NCI-H446 treated with DMSO at 0.1 percent for 48 hours (cell line): ENCODE measurements around the gene RAB11FIP4.
A peak's percentile ranks its signal among the peaks of the same experiment; 100 is the strongest.
"Not testable (repeated sequence)": the region's sequence is repeated elsewhere in the genome, so short reads cannot be mapped to it uniquely, and the experiment has no call there.

Experiments used
- DNase-seq: peaks from one replicate; lab custom pipeline; 2025; lab: John Stamatoyannopoulos, UW

The RAB11FIP4 gene, protein sequence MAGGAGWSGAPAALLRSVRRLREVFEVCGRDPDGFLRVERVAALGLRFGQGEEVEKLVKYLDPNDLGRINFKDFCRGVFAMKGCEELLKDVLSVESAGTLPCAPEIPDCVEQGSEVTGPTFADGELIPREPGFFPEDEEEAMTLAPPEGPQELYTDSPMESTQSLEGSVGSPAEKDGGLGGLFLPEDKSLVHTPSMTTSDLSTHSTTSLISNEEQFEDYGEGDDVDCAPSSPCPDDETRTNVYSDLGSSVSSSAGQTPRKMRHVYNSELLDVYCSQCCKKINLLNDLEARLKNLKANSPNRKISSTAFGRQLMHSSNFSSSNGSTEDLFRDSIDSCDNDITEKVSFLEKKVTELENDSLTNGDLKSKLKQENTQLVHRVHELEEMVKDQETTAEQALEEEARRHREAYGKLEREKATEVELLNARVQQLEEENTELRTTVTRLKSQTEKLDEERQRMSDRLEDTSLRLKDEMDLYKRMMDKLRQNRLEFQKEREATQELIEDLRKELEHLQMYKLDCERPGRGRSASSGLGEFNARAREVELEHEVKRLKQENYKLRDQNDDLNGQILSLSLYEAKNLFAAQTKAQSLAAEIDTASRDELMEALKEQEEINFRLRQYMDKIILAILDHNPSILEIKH

DNA sequence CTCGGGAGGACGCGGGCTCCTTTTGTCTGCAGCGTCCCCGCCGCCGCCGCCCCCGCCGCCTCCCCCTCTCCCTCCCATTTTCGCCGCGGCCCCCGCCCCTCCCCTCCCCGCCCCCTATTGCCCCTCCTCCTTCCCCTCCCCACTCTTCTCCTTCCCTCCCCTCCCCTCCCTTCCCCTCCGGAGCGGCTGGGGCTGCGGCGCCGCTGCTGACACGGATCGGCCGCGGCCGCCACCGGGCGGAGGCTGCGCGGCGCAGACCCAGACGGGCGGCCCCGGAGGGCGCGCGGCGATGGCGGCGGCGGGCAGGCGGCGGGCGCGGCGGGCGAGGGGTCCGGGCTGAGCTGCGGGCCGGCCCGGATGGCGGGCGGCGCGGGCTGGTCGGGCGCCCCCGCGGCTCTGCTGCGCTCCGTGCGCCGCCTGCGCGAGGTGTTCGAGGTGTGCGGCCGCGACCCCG, at the start of gene RAB11FIP4:
TSS of gene RAB11FIP4 (plus strand) at position 180 of the 454 bp plus-strand sequence. CDS start at position 358, 178 bp downstream.
- no peak for DNase-seq

DNA sequence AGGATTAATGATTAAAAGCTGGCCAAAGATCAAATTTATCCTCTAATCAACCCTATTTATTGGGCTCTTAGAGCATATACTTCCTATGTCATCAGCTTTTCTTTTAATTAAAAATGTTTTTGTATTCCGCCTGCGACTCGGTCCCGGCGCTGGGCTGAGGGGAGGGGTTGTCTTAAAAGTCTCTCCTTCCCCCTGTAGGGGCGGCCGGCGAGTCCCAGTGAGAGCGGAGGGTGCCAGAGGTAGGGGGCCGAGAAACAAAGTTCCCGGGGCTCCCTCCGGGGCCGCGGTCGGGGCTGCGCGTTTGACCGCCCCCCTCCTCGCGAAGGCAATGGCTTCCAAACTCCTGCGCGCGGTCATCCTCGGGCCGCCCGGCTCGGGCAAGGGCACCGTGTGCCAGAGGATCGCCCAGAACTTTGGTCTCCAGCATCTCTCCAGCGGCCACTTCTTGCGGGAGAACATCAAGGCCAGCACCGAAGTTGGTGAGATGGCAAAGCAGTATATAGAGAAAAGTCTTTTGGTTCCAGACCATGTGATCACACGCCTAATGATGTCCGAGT, 46.2 kb upstream of the RAB11FIP4 start:
- DNase-seq = not testable (repeated sequence)

DNA sequence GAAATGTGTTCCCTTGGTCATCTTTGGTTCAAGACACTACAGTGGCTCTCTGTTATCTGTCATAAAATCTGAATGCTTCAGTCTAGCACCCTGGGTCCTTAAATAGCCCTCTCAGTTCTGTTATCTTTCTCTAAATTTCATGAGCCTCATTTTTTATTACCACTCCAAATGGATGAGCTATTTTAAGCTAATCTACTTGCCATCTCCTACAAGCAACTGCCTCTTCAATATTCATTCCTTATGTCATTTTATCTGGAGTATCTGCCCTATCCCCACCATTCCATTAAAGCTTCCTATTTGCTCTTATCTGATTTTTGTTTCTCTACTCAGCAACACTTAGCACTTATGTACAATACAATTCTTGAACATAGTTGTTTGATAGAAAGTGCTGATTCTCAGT, 42.0 kb upstream of the RAB11FIP4 start:
- no peak for DNase-seq

DNA sequence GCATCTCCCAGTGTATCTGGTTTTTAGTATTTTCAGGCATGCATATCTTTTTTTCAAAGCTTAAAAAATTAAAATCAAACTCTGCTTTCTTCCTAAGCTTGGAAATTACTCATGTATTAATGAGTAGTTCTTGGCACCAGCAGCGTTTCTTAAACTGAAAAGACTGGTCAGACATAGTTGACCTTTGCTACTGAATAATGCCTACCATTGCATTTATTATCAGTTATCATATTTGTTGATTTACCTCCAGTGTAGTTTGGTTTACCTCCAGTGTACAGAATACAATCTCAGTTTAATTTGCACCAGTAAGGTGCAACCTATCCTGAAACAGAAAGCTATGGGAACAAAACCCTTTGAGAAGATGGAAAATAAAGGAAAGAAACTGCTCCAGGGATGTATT, 35.5 kb upstream of the RAB11FIP4 start:
- no peak for DNase-seq

DNA sequence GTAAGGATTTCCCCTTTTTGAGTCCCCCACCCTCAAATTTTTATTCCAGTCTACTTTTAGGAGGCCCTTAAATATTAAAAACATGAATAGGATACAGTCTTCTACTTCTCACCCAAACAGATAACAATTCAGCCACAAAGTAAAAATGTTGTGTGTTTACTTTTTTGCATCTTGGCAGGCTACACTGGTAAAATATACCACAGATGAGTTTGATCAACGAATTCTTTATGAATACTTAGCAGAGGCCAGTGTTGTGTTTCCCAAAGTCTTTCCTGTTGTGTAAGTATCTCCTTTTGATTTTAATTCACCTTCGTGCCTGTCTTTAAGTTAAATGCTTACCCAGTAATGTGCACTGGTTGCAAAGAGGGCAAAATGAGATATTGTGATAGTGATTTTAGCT, 34.4 kb upstream of the RAB11FIP4 start:
- DNase-seq = no peak

DNA sequence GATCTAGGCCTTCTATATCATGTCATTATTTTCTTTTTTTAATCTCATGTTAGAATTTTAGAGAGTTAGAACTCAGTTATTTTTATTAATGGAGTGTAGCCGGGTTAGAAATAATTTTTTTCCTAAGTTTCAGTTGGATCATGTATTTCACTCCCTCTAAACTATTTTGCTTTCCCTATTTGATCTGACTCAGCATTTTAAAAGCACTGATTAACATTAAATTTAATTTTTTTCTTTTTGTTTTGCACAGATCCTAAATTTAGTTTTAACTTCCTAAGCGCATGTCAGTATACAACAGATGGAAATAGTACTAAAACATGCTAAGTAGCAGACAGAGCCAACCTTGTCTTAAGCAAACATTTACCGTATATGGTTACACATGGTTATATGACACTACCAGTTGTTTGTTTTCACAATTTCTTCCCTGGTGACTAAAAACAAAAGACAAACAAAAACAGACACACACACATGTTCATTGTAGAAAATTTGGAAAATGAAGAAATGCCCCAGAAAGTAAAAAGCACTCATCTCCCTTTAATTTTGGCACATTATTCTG, 33.6 kb upstream of the RAB11FIP4 start:
- DNase-seq = no peak

DNA sequence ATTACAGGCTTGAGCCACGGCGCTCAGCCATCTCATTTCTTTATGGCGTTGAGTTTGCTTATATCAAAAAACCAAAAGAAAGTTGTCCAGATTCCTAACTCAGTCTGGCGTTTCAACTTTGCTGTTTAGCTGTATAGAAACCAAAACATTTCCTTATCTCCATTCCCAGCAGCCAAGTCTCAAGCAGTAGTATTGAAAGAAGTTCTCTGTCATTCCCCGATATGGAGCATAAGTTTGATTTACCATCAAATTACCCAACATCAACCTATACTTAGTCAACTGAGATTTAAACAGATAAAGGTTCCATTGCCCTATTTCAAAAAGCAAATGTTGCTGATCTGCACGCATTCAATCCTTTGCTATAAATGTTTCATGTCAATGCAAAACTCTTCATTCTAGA, 27.5 kb upstream of the RAB11FIP4 start:
- DNase-seq = no peak

DNA sequence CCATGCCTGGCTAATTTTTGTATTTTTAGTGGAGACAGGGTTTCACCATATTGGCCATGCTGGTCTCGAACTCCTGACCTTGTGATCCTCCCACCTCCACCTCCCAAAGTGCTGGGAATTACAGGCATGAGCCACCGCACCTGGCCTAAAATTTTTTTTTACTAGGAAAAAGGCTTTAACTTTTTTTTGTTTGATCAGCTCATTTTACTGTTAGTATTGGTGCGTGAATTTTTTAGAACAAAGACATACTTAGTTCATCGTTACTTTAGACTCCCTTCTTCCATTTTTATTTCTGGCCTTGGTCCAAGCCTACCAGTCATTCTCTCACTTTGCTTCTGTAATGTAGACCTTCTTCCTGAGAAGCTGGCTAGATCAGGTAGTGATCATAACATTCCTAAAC, 25.4 kb upstream of the RAB11FIP4 start:
- no peak for DNase-seq

DNA sequence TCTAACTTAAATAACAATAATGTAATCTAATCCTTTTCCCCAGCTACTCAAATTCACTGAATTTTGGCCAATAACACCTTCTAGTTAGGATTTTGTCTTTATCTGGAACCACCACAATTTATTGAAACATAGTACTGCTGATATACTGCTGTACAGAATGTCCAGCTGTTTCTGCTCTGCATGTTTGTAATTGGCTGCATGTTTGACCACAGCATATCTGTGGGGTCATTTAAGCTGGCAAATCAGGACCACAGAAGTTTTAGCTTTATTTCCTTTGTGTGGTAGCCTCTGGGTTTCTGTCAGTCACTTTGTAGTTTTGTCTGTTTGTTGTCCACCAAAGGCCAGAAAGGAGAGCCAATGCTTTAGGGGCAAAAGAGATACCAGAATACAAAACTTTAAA, 22.2 kb upstream of the RAB11FIP4 start:
- DNase-seq = no peak

DNA sequence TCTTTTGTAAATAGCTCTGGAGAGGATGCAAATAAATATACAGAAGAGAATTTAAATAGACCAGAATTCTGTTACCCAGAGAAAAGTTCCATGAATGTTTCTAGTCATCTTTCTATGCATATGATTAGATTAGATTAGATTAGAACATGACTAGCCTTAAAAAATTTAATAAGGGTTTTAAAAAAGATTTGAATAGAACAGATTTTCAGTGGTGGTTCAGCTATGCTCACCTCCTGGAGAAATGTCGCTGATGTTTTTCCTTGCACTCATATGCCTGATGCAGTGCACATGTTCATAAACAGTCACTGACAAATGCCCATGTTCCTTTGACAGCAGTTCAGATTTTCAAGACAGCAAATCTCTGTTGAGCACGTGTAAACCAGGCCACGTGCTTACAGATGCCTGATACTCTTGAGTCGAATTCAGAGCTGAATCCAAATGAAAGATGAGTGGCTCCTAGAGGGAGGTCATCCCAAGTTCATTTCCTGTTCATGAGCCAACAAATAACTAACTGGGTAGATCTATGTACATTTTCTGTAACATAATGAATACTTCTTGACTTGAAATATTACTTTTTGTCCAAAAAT, 19.9 kb upstream of the RAB11FIP4 start:
- no peak for DNase-seq

DNA sequence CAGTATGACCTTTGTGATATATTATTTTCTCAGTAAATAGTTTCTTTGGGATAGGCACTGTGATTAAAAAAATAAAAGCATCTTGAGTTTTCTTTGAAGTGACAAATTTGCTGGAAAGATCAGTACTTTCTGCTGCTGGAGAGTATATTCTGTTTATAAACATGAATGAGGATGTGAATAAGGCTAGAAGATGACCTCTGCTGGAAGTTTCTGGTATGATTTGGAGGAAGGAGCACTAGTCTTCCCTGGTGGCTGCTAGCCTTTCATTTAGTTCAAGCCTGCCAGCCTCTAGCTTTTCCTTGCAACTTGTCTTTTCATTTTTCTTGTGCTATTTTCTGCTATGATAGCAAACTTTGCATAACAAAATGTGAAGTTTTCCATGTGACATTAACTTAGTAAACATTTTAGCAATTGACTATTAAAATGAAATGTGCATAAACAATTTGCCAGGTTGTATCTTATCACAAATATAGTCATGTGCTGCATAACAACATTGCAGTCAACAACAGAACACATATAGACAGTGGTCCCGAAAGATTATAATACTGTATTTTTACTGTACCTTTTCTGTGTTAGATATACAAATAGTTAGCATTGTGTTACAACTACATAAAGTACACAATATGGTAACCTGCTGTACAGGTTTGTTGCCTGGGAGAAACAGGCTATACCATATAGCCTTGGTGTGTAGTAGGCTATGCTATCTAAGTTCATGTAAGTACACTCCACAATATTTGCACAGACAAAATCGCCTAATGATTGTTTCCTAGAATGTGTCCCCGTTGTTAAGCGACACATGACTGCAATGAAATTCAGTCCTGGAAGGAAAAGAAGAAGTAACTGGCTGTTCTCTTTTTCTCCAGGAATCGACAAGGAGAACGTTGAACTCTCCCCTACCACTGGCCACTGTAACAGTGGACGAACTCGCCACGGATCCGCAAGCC, 18.1 kb upstream of the RAB11FIP4 start:
- DNase-seq = peak; percentile 13

DNA sequence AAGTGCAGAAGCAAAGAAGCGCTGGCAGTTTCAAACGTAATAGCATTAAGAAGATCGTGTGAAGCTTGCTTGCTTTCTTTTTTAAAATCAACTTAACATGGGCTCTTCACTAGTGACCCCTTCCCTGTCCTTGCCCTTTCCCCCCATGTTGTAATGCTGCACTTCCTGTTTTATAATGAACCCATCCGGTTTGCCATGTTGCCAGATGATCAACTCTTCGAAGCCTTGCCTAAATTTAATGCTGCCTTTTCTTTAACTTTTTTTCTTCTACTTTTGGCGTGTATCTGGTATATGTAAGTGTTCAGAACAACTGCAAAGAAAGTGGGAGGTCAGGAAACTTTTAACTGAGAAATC, 17.4 kb upstream of the RAB11FIP4 start:
- DNase-seq = no peak

DNA sequence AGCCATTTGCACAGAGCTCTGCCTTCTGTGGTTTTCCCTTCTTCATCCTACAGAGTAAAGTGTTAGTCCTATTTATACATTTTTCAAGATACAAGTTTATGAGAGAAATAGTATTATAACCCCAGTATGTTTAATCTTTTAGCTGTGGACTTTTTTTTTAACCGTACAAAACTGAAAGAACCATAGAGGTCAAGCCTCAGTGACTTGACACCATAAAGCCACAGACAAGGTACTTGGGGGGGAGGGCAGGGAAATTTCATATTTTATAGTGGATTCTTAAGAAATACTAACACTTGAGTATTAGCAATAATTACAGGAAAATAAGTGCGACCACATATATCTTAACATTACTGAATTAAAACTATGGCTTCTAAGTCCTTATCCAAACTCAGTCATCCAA, 17.0 kb upstream of the RAB11FIP4 start:
- DNase-seq = no peak

DNA sequence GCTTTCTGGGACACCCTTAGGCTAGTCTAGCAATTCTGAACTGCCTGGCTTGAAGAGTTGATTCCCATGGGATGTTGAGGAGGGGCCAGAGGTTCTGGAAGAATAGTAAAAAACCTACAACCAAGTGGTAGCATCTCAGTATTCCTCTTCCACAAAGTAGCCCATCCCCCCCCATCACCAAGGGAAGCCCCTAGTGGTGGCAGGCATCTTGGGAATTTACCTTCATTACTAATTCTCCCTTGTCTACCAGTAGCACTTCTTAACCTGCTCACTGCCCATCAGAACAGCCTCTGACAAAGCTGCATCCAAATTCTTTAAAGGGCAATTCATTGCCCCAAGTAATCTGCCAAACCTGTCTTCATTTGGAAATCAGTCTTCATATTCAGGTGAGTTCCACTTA, 12.8 kb upstream of the RAB11FIP4 start:
- DNase-seq = no peak

DNA sequence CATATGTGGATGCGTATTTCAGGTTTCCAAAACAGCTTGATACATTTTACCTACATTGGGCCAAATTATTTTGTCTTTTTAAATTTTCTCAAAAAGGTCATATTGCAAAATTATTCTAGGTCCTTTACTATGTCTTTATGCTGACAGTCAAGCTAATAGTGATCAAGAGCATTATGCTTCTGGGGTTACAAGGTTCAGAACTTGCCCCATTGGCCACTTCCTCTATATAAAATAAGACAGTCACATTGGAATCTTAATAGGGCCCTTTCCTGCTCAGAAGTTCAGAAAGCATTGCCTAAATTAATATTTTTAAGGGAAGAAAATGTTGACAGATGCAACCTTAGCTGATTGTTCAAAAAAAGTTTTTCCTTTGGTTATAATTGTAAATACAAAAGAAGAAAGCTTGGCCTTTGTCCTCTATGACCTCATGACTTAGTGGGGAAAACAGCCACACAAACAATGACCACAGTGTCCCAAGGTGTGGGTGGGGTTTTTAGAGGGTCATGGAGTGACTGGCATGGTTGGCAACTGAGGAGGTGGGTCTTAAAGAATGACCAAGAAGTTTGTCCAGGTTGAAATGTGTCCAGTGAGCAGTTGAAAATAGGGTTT, 11.8 kb upstream of the RAB11FIP4 start:
- no peak for DNase-seq

DNA sequence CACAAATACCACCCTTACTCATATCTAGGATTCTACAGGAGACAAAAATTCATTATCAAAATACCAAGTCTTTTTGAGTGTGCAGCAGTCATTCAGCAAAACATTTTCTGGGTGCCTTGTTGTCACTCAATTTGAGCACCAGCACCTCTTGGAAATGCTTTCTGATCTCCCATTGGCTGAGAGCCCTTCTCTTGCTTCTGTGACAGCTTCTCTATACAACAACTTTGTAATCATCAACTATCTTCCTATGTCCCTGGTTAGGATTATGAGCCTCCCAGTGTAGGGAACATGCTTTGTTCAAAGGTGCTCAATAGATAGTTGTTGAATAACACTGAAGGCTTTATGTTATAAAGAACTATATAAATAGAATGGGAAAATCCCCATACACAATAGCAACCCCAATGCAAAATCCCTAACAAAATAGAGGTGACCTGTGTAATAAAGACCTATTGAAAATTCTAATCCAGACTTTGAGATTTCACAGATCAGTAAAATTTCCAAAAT, 10.3 kb upstream of the RAB11FIP4 start:
- no peak for DNase-seq

DNA sequence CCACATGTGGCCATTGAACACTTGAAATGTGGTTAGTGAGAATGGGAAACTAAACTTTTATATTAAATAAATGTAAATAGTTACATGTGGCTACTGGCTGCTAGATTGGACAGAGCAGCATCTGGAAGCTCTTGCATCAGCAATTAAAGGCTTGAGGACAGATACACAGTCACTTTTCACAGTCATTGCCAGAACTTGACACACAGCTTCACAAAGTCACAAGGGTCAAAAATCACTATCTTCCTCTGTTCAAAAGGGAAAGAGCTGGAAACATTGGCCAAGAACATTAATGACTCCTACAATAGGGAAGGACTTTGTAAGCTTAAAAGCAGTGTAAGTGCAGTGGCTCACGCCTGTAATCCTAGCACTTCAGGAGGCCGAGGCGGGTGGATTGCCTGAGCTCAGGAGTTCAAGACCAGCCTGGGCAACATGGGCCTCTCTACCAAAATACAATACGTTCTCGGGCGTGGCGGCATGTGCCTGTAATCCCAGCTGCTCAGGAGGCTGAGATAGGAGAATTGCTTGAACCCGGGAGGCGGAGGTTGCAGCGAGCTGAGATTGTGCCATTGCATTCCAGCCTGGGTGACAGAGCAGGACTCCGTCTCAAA, 8.7 kb upstream of the RAB11FIP4 start:
- DNase-seq = not testable (repeated sequence)

DNA sequence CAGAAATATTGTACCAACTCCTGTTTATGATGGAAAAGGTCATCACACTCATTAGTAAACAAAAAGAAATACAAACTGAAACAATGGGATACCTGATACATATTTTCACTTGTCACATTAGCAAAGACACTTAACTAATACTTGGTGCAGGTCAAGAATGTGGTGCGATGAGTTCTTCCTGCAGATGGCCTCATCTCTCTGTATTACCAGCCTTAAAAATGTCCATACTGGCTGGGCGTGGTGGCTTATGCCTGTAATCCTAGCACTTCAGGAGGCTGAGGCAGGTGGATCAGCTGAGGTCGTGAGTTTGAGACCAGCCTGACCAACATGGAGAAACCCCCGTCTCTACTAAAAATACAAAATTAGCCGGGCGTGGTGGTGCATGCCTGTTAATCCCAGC, 8.0 kb upstream of the RAB11FIP4 start:
- DNase-seq = not testable (repeated sequence)

DNA sequence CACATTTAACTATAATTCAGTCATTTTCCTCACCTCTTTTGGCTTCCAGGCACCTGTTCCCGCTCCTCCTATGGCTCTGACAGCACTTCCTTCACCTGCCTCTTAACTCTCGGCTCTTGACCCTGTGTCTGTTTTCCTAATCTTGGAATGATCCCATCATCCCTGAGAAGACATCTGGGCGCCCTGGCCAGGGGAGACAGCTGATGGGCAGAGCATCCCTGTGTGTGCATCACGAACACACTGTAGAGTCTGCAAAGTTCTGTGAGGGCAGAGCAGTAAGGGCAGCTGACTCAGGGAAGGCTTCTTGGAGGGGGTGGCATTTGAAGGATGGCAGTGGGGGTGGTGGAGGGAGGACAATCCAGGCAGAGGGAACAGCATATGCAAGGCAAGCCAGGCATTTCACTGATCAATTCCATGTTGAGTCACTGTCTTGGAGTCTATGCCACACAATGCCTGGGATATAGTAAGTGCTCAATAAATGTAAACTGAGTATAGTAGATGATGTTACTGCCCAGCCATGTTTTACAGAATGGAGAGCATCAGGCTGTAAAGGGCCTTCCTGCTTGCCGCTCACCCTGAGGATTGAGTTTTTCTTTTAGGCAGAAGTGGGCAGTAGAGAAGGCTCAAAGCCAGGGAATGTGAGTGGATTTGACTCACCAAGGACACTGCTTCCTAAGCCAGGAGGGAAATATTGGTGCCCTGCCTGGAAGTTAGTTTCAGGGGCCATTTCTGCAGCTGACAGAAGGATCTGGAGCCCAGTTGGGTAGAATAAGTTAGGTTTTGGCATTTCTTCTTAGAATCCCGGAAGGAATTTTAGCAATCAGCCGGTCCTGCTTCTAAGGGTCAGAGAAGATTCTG, 5.8 kb upstream of the RAB11FIP4 start:
- no peak for DNase-seq
